Kidney epithelial cell (primary cell): ENCODE data around the gene UGT1A10. TPM values are rescaled to one million over a fixed set of nuclear protein-coding genes. Genes with fewer than 3 reads are reported as not detected.

Experiments used
- DNase-seq: peaks from one replicate; pipeline ENCODE4 v3.0.0-alpha.2; 2010; ENCODE audit warnings: low read depth
- H3K27me3 ChIP-seq: 2 replicates; pipeline ENCODE4 v1.6.0; 2011; ENCODE audit warnings: low read length; ENCODE audit not compliant: control insufficient read depth, insufficient read depth
- H3K36me3 ChIP-seq: 2 replicates; pipeline ENCODE4 v1.5.1; 2011; ENCODE audit warnings: low read length; ENCODE audit not compliant: control insufficient read depth, insufficient read depth
- H3K4me3 ChIP-seq: 2 replicates; pipeline ENCODE4 v1.5.1; 2011; ENCODE audit warnings: low read depth, mild to moderate bottlenecking, control low read depth, low read length
- total RNA-seq: library from RNA; depleted of rRNA; stranded (reverse); fragments of >200 nt; gene quantifications from 2 replicates; pipeline ENCODE4 v1.2.3, GENCODE V29; 2015
- TF ChIP-seq, protein P1 (sequence below): IDR thresholded peaks from 2 replicates; pipeline ENCODE4 v1.5.1; 2011; ENCODE audit warnings: mild to moderate bottlenecking, moderate library complexity, low read length, control low read depth, inconsistent platforms; ENCODE audit not compliant: insufficient read depth, poor library complexity, severe bottlenecking

Gene UGT1A10
- total RNA-seq, 1 donor from 2014 or later, result not detected

DNA sequence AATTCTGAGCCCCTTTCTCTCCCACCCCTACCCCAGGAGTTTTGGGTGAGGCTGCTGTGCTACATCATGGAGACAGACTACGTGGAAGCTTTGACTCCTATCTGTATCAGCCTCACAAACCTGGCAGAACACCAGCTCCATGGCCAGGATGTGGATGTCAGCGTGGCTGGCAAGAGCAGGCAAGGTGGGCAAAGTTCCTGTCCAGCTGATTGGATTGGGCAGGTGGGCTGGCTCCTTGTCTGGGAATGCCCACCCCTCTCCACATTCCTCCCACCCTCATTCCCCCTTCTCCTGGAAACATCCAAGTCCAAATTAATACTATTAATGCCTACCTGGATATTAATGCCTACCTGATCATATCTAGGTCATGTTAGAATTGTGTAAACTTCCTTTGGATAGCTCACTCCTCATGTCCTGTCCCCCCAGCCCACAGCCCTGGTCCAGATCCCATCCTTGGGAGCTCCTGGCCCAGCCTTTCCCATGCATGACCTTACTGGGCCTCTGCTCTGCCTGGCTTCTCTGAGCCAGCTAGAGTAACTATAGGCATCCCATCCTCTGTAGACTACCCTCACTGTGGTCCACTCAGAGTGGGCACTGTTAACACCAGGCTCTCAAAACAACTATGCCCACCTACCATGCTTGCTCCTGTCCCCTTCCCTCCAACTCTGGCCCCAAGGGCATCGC, 166.0 kb downstream of the UGT1A10 start:
- H3K4me3 ChIP-seq, result no peak overlapping the region
- TF ChIP-seq, protein P1, sequence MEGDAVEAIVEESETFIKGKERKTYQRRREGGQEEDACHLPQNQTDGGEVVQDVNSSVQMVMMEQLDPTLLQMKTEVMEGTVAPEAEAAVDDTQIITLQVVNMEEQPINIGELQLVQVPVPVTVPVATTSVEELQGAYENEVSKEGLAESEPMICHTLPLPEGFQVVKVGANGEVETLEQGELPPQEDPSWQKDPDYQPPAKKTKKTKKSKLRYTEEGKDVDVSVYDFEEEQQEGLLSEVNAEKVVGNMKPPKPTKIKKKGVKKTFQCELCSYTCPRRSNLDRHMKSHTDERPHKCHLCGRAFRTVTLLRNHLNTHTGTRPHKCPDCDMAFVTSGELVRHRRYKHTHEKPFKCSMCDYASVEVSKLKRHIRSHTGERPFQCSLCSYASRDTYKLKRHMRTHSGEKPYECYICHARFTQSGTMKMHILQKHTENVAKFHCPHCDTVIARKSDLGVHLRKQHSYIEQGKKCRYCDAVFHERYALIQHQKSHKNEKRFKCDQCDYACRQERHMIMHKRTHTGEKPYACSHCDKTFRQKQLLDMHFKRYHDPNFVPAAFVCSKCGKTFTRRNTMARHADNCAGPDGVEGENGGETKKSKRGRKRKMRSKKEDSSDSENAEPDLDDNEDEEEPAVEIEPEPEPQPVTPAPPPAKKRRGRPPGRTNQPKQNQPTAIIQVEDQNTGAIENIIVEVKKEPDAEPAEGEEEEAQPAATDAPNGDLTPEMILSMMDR, result no peak
- no peak for DNase-seq
- H3K36me3 ChIP-seq, result no peaks in the 10 kb centered on the region
- peaks cover 2% of the 10 kb centered on the region for H3K27me3 ChIP-seq

DNA sequence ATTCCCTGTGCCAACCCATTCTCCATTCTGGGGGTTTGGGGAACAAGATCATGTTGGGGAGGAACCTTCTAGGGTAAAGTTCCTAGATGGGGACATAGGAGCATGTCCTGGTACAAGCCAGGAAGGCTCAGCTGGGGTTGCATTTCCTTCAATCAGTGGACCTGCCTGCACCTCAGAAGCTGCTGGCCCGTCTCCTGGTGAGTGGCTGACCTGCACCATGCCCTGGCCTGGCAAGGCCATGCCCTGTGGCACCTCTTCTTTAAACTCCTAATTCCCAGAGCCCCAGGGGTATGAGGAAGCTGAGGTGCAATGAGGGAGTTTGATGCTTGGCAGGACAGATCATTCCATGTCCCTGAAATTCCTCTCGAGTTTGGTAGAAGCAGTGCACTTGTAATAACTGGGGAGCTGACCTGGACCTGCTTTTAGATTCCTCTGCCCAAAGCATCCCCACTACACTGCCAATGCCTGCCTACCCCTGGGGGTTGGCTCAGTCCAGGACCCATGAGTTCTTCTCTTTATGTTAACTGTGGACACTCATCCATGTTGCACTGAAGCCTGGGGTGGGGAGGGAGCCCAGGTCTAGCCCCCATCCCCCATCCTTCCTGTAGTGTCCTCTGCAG, 167.2 kb downstream of the UGT1A10 start:
- peaks cover 2% of the 10 kb centered on the region for H3K27me3 ChIP-seq
- no peak overlapping the region for H3K4me3 ChIP-seq
- no peak for DNase-seq
- H3K36me3 ChIP-seq, result no peaks in the 10 kb centered on the region
- TF ChIP-seq, protein P1, result no peak

DNA sequence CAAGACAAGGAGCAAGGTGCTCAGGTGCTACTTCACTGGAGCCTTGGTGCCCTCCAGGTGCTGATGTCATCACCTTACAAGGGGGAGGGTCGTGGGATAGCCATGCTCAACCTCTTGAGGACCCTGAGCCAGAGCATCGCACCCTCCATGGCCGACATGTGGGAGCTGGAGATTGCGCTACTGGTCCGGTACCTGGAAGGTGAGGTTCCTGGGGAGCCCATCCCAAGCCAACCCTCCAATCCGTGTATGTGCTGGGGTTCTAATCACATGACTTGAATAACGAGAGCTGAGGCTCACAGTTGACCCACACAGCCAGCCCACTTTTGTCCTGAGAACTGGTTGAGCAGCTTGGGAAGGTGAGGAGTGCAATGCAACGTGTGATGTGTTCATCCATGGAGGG, 167.7 kb downstream of the UGT1A10 start:
- TF ChIP-seq, protein P1, result no peak
- DNase-seq, result no peak
- H3K27me3 ChIP-seq, result peaks cover 2% of the 10 kb centered on the region
- H3K4me3 ChIP-seq, result no peak overlapping the region
- H3K36me3 ChIP-seq, result no peaks in the 10 kb centered on the region

DNA sequence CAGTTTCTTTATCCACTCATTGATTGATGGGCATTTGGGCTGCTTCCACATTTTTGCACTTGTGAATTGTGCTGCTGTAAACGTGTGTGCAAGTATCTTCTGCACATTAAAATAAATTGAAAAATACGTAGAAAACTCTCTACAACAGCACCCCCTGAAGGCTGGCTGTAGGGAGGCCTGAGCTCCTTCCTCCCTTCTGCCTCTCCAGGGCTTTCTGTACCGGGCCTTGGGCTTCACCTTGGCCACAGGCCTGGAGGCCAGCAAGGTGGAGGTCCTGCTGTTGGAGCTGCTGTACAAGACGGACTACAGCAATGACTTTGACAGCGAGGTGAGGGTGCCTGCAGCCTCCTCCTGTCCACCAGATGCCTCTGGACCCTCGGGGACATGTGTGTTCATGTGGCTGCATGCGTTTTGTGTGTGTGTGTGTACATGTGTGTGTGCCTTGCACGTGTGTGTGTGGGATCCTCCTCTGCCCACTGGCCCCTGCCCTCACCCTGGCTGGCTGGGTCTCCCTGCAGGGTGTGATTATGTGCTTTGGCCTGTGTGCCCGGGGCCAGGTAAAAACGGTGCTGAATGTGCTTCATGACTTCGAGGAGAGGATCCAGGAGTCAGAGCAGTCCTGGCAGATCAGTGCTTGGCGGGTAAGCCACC, 171.1 kb downstream of the UGT1A10 start:
- H3K4me3 ChIP-seq, result no peak overlapping the region
- peaks cover 2% of the 10 kb centered on the region for H3K27me3 ChIP-seq
- no peaks in the 10 kb centered on the region for H3K36me3 ChIP-seq
- TF ChIP-seq, protein P1, result no peak
- no peak for DNase-seq

DNA sequence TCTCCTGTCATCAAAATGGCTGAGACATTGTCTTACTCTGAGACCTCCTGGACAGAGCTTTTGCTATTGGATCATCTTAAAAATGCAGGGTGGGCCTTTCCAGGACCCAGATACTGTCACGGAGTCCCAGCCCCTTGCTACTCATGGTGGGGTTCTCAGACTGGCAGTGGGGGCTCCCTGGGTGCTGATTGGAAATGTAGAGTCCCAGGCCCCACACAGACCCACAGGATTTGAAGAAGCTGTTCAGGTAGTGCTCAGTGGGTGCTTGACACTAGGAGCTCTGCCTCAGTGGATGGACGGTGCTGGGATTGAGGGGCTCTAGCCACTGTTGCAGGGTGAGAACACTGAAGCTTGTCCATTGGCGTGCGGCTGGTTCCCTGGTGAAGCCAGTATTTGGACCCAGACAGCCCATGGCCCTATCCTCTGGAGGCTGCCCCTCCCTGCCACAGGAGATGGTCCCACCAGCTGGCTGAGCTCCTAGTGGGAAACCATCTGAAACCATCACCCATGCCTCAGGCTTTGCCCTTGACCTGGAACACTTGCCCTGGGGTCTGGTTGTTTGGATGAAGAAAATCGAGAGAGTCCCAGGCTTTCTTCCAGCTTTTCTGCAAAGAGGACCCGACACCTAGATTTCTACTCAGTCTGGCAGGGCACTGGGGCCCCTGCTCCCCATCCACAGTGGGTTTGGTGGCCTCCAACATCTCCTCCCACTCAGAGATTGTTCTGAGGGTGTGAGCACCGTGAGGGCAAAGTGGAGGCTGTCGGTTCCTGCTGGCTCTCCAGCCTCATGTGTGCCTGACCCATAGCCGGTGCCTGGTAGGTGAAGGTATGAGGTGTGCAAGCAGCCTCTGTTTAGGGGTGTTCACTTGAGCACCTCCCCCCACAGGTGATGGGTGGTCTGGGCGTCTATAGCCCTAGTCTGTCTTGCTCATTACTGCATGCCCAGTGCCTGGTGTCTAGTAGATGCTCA, 172.0 kb downstream of the UGT1A10 start:
- Histone ChIP-seq H3K27me3 (no peaks in the 10 kb centered on the region), H3K36me3 (no peaks in the 10 kb centered on the region), H3K4me3 (no peak overlapping the region)
- TF ChIP-seq, protein P1, result no peak
- DNase-seq, result no peak
